Peyer's patch (tissue), 4 donors: ENCODE measurements around the gene NPFFR1.

Experiments
- CTCF ChIP-seq, 6 experiments: fragments of 450-650 bp in 4 of 6; fragments of 200-600 bp in 2 of 6; sonication (generic) in 1 of 6; IDR thresholded peaks; one replicate each; pipeline ENCODE4 v1.5.1; 2017 to 2019; ENCODE audit warnings: antibody characterized with exemption in 6 of 6, mild to moderate bottlenecking in 3 of 6, moderate library complexity in 1 of 6
- POLR2A ChIP-seq, 2 donors: fragments of 450-650 bp; IDR thresholded peaks; one replicate each; pipeline ENCODE4 v1.5.1; 2017; ENCODE audit warnings: antibody characterized with exemption in 2 of 2, mild to moderate bottlenecking in 2 of 2, moderate library complexity in 2 of 2

- no peak for TF ChIP-seq POLR2A (IDR thresholded peaks at IDR 0.05)
- peak in 2 of 6 experiments; percentile 3 to 16 for TF ChIP-seq CTCF (IDR thresholded peaks at IDR 0.05)
Measured at GRCh38 chr10:70267161-70267933, 16.5 kb downstream of the NPFFR1 start.
